Measurements from ENCODE around the gene ELF4. TPM values are rescaled to one million over a fixed set of nuclear protein-coding genes. Genes with fewer than 3 reads are reported as not detected.

ELF4 gene
- total RNA-seq, 1 experiment from 2014 or later = 19.2 TPM

- TF ChIP-seq MAX (IDR thresholded peaks at IDR 0.05) (no peak), JUND (IDR thresholded peaks at IDR 0.05) (no peak), POLR2AphosphoS5 (IDR thresholded peaks at IDR 0.05; ENCODE audit: low read depth, low read length) (no peak), EZH2 (IDR thresholded peaks at IDR 0.05) (no peak), CTCF (IDR thresholded peaks at IDR 0.05 in 2 of 3, conservative IDR thresholded peaks at IDR 0.05 in 1 of 3; ENCODE audit: borderline replicate concordance in 1 of 3, insufficient read depth in 1 of 3, low read depth in 2 of 3, low read length in 2 of 3) (no peak), EZH2phosphoT487 (IDR thresholded peaks at IDR 0.05; ENCODE audit: borderline replicate concordance) (no peak), ZBTB33 (IDR thresholded peaks at IDR 0.05; ENCODE audit: extremely low read depth, insufficient replicate concordance, low read length) (no peak)
- no TSS peak for BruUV-seq (replicated peaks)
- intact Hi-C loops (cut with micrococcal nuclease) = no loop called here
- Histone ChIP-seq H3K9me2 (ENCODE audit: insufficient read depth) (no peaks in the 10 kb centered on the region), H3K36me3 (ENCODE audit: control insufficient read depth in 1 of 2, insufficient read depth in 2 of 2, low read length in 2 of 2) (no peaks in the 10 kb centered on the region), H4K20me1 (ENCODE audit: insufficient read depth) (0 out of 2 replicates have a peak, but pooled peaks cover 3% of the 10 kb centered on the region), H3K9ac (ENCODE audit: low read length) (no peak overlapping the region), H2AFZ (ENCODE audit: low read depth, low read length, poor library complexity, severe bottlenecking) (no peak overlapping the region), H3K27me3 (ENCODE audit: insufficient read depth, low read length) (no peaks in the 10 kb centered on the region), H3K4me3 (replicated peaks in 1 of 2; ENCODE audit: low read depth in 1 of 2, low read length in 2 of 2) (no peak overlapping the region), H3K4me2 (ENCODE audit: low read length) (no peak overlapping the region), H3K27ac (ENCODE audit: low read depth, low read length) (no peak overlapping the region), H3K4me1 (ENCODE audit: control insufficient read depth in 1 of 2, insufficient read depth in 2 of 2, low read length in 2 of 2) (no peaks in the 10 kb centered on the region; a peak in 1 of 4 replicates), H3K9me3 (ENCODE audit: control insufficient read depth in 1 of 2, insufficient read depth in 1 of 2, low read depth in 1 of 2, low read length in 2 of 2) (no peaks in the 10 kb centered on the region), H3K79me2 (ENCODE audit: insufficient read depth, low read length) (peaks cover 53% of the 10 kb centered on the region)
- ChIA-PET CTCF (no interaction called here), RAD21 (ENCODE audit: low non-redundant PET in 1 of 2, low total read pairs in 2 of 2, uncharacterized antibody in 2 of 2, unreplicated experiment in 2 of 2) (no interaction called here), POLR2A (no interaction called here)
- ATAC-seq = no peak
- no peak for DNase-seq (ENCODE audit: low read depth, low spot score)
These were observed 10.1 kb downstream of the ELF4 start for GRCh38 chrX:130100180-130100579.
